ENCODE data around the gene ODC1.

ODC1 gene

DNA sequence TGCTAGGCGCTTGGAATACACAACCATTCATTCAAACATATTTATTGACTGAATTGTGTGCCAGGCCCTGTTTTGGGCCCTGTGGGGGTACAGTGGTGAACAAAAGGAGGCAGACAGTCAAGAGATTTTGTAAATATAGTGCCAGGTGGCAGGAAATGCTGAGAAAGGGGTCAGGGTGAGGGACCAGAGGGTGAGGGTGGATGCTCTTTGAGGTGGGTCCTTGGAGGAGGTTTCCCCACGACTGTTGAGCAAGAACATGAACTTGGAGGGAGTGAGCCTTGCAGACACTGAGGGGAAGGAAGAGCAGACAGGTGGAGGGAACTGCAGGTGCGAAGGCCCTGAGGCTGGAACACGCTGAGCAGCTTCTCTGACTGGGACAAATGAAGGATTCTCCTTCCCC is 40.7 kb downstream of the ODC1 start:
- ATAC-seq (ENCODE audit: insufficient read depth, low read depth) (no peak), DNase-seq (peak; percentile 11)
- TF ChIP-seq CTCF (IDR thresholded peaks at IDR 0.05; ENCODE audit: borderline replicate concordance, extremely low read depth, low read length, poor library complexity, severe bottlenecking) = no peak
- no peak for TF ChIP-seq EZH2 (IDR thresholded peaks at IDR 0.05; ENCODE audit: borderline replicate concordance, low read depth, low read length, severe bottlenecking)
- H3K9me3 ChIP-seq (ENCODE audit: insufficient read depth, low read length, severe bottlenecking) = no peaks in the 10 kb centered on the region
- no peak overlapping the region for H3K9ac ChIP-seq (ENCODE audit: low read depth, low read length)
- no peak overlapping the region for H3K4me2 ChIP-seq (ENCODE audit: insufficient read depth, low read length)
- H3K79me2 ChIP-seq (ENCODE audit: insufficient read depth, low read length) = no peaks in the 10 kb centered on the region
- H3K27me3 ChIP-seq (ENCODE audit: insufficient read depth, low read length, poor library complexity) = no peaks in the 10 kb centered on the region
- H3K36me3 ChIP-seq (ENCODE audit: insufficient read depth, low read length) = no peaks in the 10 kb centered on the region
- H3K4me1 ChIP-seq (ENCODE audit: insufficient read depth, low read length) = peaks cover 13% of the 10 kb centered on the region
- H3K27ac ChIP-seq (ENCODE audit: low read length) = no peak overlapping the region
- H2AFZ ChIP-seq (ENCODE audit: low read depth, low read length) = no peak overlapping the region
- H3K4me3 ChIP-seq (ENCODE audit: low read depth in 1 of 2, low read length in 2 of 2) = no peak overlapping the region
- H4K20me1 ChIP-seq (ENCODE audit: insufficient read depth, low read length) = peaks cover 14% of the 10 kb centered on the region

DNA sequence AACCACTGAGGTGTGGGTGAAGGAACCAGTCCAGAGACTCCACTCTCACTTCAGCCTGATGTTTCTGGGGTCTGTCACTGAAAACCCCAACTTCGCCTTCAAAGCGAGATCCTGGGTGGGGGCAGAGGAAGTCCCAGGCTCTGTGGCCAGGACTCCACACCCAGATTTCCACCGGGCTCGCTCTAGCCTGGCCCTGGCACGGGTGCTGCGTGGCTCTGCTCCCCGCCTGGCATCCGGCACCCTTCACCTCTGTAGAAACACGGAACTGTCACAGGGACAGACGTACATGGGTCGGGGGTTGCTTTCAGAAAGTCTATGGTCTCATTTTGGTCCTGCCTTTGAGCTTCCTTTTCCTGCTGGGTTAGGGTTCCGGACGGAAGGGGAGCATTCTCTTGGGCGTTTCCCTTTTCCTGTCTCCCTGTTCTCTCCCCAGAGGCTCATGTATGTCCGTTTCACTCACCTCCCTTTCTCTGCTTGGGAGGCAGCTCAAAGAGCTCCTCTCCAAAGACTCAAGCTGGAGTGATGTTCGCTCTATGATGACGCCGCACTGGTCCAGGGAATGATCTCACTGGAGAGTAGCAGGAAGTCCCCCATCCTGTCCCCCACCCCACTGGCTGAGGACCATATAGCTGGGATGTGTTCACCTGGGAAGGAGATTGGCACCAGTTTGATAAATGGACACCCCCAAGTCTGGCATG is 41.5 kb downstream of the ODC1 start:
- no peaks in the 10 kb centered on the region for H3K9me3 ChIP-seq (ENCODE audit: insufficient read depth, low read length, severe bottlenecking)
- no peak overlapping the region for H3K4me3 ChIP-seq (ENCODE audit: low read depth in 1 of 2, low read length in 2 of 2)
- no peaks in the 10 kb centered on the region for H3K36me3 ChIP-seq (ENCODE audit: insufficient read depth, low read length)
- H3K79me2 ChIP-seq (ENCODE audit: insufficient read depth, low read length) = no peaks in the 10 kb centered on the region
- peaks cover 14% of the 10 kb centered on the region for H4K20me1 ChIP-seq (ENCODE audit: insufficient read depth, low read length)
- DNase-seq (no peak), ATAC-seq (ENCODE audit: insufficient read depth, low read depth) (no peak)
- no peaks in the 10 kb centered on the region for H3K27me3 ChIP-seq (ENCODE audit: insufficient read depth, low read length, poor library complexity)
- peaks cover 13% of the 10 kb centered on the region for H3K4me1 ChIP-seq (ENCODE audit: insufficient read depth, low read length)
- no peak overlapping the region for H2AFZ ChIP-seq (ENCODE audit: low read depth, low read length)
- no peak for TF ChIP-seq EZH2 (IDR thresholded peaks at IDR 0.05; ENCODE audit: borderline replicate concordance, low read depth, low read length, severe bottlenecking)
- no peak for TF ChIP-seq CTCF (IDR thresholded peaks at IDR 0.05; ENCODE audit: borderline replicate concordance, extremely low read depth, low read length, poor library complexity, severe bottlenecking)
- no peak overlapping the region for H3K9ac ChIP-seq (ENCODE audit: low read depth, low read length)
- no peak overlapping the region for H3K4me2 ChIP-seq (ENCODE audit: insufficient read depth, low read length)
- H3K27ac ChIP-seq (ENCODE audit: low read length) = no peak overlapping the region

GRCh38 chr2:10406016-10406415 is 42.1 kb downstream of the ODC1 start:
- Histone ChIP-seq H3K4me3 (ENCODE audit: low read depth in 1 of 2, low read length in 2 of 2) (no peak overlapping the region), H3K27ac (ENCODE audit: low read length) (no peak overlapping the region), H2AFZ (ENCODE audit: low read depth, low read length) (no peak overlapping the region), H3K36me3 (ENCODE audit: insufficient read depth, low read length) (no peaks in the 10 kb centered on the region), H4K20me1 (ENCODE audit: insufficient read depth, low read length) (peaks cover 14% of the 10 kb centered on the region), H3K4me1 (ENCODE audit: insufficient read depth, low read length) (peaks cover 13% of the 10 kb centered on the region), H3K79me2 (ENCODE audit: insufficient read depth, low read length) (no peaks in the 10 kb centered on the region), H3K4me2 (ENCODE audit: insufficient read depth, low read length) (no peak overlapping the region), H3K27me3 (ENCODE audit: insufficient read depth, low read length, poor library complexity) (no peaks in the 10 kb centered on the region), H3K9ac (ENCODE audit: low read depth, low read length) (no peak overlapping the region), H3K9me3 (ENCODE audit: insufficient read depth, low read length, severe bottlenecking) (no peaks in the 10 kb centered on the region)
- ATAC-seq (ENCODE audit: insufficient read depth, low read depth) (no peak), DNase-seq (no peak)
- TF ChIP-seq CTCF (IDR thresholded peaks at IDR 0.05; ENCODE audit: borderline replicate concordance, extremely low read depth, low read length, poor library complexity, severe bottlenecking) = no peak
- no peak for TF ChIP-seq EZH2 (IDR thresholded peaks at IDR 0.05; ENCODE audit: borderline replicate concordance, low read depth, low read length, severe bottlenecking)
